GM19395 (cell line): Measurements from ENCODE around the gene LRFN2.

Experiments
- ATAC-seq: cut with Tn5 transposase; IDR thresholded peaks from one replicate; pipeline ENCODE4 v1.9.1; 2021; ENCODE audit warnings: mild to moderate bottlenecking, moderate library complexity; ENCODE audit not compliant: unreplicated experiment

LRFN2 gene

GRCh38 chr6:40353197-40353966 lies 233.8 kb downstream of the LRFN2 start:
- no peak for ATAC-seq

GRCh38 chr6:40352527-40353170 lies 234.5 kb downstream of the LRFN2 start:
- ATAC-seq = no peak

GRCh38 chr6:40352006-40352405 lies 235.2 kb downstream of the LRFN2 start:
- ATAC-seq = no peak

GRCh38 chr6:40350747-40351217 lies 236.4 kb downstream of the LRFN2 start:
- ATAC-seq = no peak

- ATAC-seq = no peak
Observed at GRCh38 chr6:40349901-40350746, 237.0 kb downstream of the LRFN2 start.

- no peak for ATAC-seq
Observed at GRCh38 chr6:40349123-40349900, 237.9 kb downstream of the LRFN2 start.

- ATAC-seq = no peak
Observed at GRCh38 chr6:40348591-40348990, 238.6 kb downstream of the LRFN2 start.

- no peak for ATAC-seq
Observed at GRCh38 chr6:40347571-40348011, 239.6 kb downstream of the LRFN2 start.

GRCh38 chr6:40346246-40346645 lies 240.9 kb downstream of the LRFN2 start:
- no peak for ATAC-seq

GRCh38 chr6:40344566-40345167 lies 242.5 kb downstream of the LRFN2 start:
- ATAC-seq = no peak

GRCh38 chr6:40343877-40344565 lies 243.1 kb downstream of the LRFN2 start:
- no peak for ATAC-seq

- ATAC-seq = no peak
Observed at GRCh38 chr6:40343318-40343876, 243.8 kb downstream of the LRFN2 start.

GRCh38 chr6:40342723-40343122 lies 244.4 kb downstream of the LRFN2 start:
- ATAC-seq = no peak

- no peak for ATAC-seq
Observed at GRCh38 chr6:40341726-40342125, 245.4 kb downstream of the LRFN2 start.
